Measurements from ENCODE around the gene ADORA2B. TPM values are rescaled to one million over a fixed set of nuclear protein-coding genes. Genes with fewer than 3 reads are reported as not detected.
"Not testable (repeated sequence)": the region's sequence is repeated elsewhere in the genome, so short reads cannot be mapped to it uniquely, and the experiment has no call there.

ADORA2B gene
- total RNA-seq, 1 experiment from 2014 or later = 48.8 TPM

- peak; percentile 96 for DNase-seq (ENCODE audit: low read depth)
Measured at GRCh38 chr17:15954222-15954621, 9.3 kb downstream of the ADORA2B start.

GRCh38 chr17:15955793-15956541 lies 11.0 kb downstream of the ADORA2B start:
- DNase-seq (ENCODE audit: low read depth) = no peak

GRCh38 chr17:15957206-15957605 lies 12.3 kb downstream of the ADORA2B start:
- no peak for DNase-seq (ENCODE audit: low read depth)

- no peak for DNase-seq (ENCODE audit: low read depth)
Measured at GRCh38 chr17:15957608-15958307, 12.8 kb downstream of the ADORA2B start.

- DNase-seq (ENCODE audit: low read depth) = no peak
Measured at GRCh38 chr17:15958484-15958854, 13.5 kb downstream of the ADORA2B start.

- DNase-seq (ENCODE audit: low read depth) = peak; percentile 94
Measured at GRCh38 chr17:15963670-15964110, 18.8 kb downstream of the ADORA2B start.

GRCh38 chr17:15965528-15965927 lies 20.6 kb downstream of the ADORA2B start:
- no peak for DNase-seq (ENCODE audit: low read depth)

- no peak for DNase-seq (ENCODE audit: low read depth)
Measured at GRCh38 chr17:15966183-15966878, 21.4 kb downstream of the ADORA2B start.

- peak; percentile 69 for DNase-seq (ENCODE audit: low read depth)
Measured at GRCh38 chr17:15966879-15967248, 21.9 kb downstream of the ADORA2B start.

GRCh38 chr17:15967706-15968399 lies 22.9 kb downstream of the ADORA2B start:
- no peak for DNase-seq (ENCODE audit: low read depth)

- no peak for DNase-seq (ENCODE audit: low read depth)
Measured at GRCh38 chr17:15969463-15969862, 24.5 kb downstream of the ADORA2B start.

GRCh38 chr17:15970500-15970899 lies 25.6 kb downstream of the ADORA2B start:
- no peak for DNase-seq (ENCODE audit: low read depth)

GRCh38 chr17:15971098-15971678 lies 26.3 kb downstream of the ADORA2B start:
- DNase-seq (ENCODE audit: low read depth) = no peak

GRCh38 chr17:15971882-15972281 lies 27.0 kb downstream of the ADORA2B start:
- no peak for DNase-seq (ENCODE audit: low read depth)

- DNase-seq (ENCODE audit: low read depth) = no peak
Measured at GRCh38 chr17:15972497-15972951, 27.6 kb downstream of the ADORA2B start.

- DNase-seq (ENCODE audit: low read depth) = no peak
Measured at GRCh38 chr17:15973016-15973415, 28.1 kb downstream of the ADORA2B start.

- no peak for DNase-seq (ENCODE audit: low read depth)
Measured at GRCh38 chr17:15973834-15974233, 28.9 kb downstream of the ADORA2B start.

GRCh38 chr17:15977894-15978293 lies 33.0 kb downstream of the ADORA2B start:
- DNase-seq (ENCODE audit: low read depth) = no peak

- DNase-seq (ENCODE audit: low read depth) = no peak
Measured at GRCh38 chr17:15978606-15979005, 33.7 kb downstream of the ADORA2B start.

GRCh38 chr17:15979013-15979412 lies 34.1 kb downstream of the ADORA2B start:
- DNase-seq (ENCODE audit: low read depth) = not testable (repeated sequence)

GRCh38 chr17:15981208-15981607 lies 36.3 kb downstream of the ADORA2B start:
- peak; percentile 17 for DNase-seq (ENCODE audit: low read depth)
